ENCODE measurements around the gene MTMR10. TPM values are rescaled to one million over a fixed set of nuclear protein-coding genes. Genes with fewer than 3 reads are reported as not detected.
A peak's percentile ranks its signal among the peaks of the same experiment; 100 is the strongest.

The MTMR10 gene
- total RNA-seq, 1 experiment from 2014 or later = 19.5 TPM

DNA sequence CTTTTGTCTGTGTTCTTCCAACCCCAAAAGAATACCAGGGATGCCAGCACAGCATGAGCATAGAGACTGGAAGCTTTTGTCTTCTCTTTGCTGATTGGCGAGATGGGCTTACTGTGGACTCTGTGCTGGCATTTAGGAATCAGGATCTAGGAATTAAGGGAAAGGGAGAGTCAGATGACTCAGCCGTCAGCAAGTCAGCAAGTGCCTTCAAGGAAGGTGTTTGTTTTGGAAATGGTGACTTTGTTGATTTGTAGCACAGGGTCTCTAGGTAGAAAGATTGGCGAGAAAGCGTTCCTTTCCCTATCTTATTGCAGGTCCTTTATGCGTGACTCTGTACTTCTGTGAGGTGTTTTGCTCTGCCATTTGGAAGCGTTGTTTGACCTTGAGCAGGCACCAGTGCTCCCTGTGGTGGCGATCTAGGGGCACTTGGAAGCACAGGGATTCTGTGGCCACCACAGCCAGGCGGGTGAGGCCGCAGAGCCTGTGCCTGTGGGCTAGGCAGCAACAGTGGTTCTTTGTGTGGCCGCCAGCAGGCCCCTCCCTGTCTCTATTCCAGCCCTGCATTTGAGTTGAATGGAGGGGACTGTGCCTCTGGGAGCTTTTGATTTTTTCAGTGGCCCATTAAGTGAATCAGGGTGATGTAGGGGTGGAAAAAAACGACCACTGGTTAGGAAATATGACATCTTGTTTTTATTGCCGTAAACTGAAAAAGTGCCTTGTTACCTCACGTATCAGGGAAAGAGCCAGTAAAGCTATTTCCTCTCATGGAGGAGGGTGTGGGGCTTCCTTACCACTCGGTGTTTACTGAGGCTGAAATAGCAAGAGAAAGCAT, 68.7 kb downstream of the MTMR10 start:
- DNase-seq (ENCODE audit: low read depth, low spot score) = no peak
- no peak overlapping the region for H3K4me3 ChIP-seq (ENCODE audit: low read depth in 2 of 2, low read length in 2 of 2)
- intact Hi-C loops (cut with micrococcal nuclease; ENCODE audit: unreplicated experiment) = no loop called here
- CTCF ChIA-PET = no interaction called here
- H3K27me3 ChIP-seq (ENCODE audit: control insufficient read depth, insufficient read depth, low read length) = no peaks in the 10 kb centered on the region
- TF ChIP-seq TCF7L2 (IDR thresholded peaks at IDR 0.05; ENCODE audit: low read depth, low read length) (no peak), SIN3A (IDR thresholded peaks at IDR 0.05; ENCODE audit: borderline replicate concordance, insufficient read depth, low read depth, low read length) (no peak), POLR2AphosphoS5 (IDR thresholded peaks at IDR 0.05; ENCODE audit: low read depth, low read length) (no peak)
- TF ChIP-seq, protein P1, sequence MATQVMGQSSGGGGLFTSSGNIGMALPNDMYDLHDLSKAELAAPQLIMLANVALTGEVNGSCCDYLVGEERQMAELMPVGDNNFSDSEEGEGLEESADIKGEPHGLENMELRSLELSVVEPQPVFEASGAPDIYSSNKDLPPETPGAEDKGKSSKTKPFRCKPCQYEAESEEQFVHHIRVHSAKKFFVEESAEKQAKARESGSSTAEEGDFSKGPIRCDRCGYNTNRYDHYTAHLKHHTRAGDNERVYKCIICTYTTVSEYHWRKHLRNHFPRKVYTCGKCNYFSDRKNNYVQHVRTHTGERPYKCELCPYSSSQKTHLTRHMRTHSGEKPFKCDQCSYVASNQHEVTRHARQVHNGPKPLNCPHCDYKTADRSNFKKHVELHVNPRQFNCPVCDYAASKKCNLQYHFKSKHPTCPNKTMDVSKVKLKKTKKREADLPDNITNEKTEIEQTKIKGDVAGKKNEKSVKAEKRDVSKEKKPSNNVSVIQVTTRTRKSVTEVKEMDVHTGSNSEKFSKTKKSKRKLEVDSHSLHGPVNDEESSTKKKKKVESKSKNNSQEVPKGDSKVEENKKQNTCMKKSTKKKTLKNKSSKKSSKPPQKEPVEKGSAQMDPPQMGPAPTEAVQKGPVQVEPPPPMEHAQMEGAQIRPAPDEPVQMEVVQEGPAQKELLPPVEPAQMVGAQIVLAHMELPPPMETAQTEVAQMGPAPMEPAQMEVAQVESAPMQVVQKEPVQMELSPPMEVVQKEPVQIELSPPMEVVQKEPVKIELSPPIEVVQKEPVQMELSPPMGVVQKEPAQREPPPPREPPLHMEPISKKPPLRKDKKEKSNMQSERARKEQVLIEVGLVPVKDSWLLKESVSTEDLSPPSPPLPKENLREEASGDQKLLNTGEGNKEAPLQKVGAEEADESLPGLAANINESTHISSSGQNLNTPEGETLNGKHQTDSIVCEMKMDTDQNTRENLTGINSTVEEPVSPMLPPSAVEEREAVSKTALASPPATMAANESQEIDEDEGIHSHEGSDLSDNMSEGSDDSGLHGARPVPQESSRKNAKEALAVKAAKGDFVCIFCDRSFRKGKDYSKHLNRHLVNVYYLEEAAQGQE (IDR thresholded peaks at IDR 0.05; ENCODE audit: insufficient read depth in 1 of 2, low read depth in 2 of 2, low read length in 1 of 2) = no peak
- TF ChIP-seq, protein P2, sequence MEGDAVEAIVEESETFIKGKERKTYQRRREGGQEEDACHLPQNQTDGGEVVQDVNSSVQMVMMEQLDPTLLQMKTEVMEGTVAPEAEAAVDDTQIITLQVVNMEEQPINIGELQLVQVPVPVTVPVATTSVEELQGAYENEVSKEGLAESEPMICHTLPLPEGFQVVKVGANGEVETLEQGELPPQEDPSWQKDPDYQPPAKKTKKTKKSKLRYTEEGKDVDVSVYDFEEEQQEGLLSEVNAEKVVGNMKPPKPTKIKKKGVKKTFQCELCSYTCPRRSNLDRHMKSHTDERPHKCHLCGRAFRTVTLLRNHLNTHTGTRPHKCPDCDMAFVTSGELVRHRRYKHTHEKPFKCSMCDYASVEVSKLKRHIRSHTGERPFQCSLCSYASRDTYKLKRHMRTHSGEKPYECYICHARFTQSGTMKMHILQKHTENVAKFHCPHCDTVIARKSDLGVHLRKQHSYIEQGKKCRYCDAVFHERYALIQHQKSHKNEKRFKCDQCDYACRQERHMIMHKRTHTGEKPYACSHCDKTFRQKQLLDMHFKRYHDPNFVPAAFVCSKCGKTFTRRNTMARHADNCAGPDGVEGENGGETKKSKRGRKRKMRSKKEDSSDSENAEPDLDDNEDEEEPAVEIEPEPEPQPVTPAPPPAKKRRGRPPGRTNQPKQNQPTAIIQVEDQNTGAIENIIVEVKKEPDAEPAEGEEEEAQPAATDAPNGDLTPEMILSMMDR (IDR thresholded peaks at IDR 0.05) = no peak
- POLR2A ChIA-PET = no interaction called here
- H3K4me1 ChIP-seq (ENCODE audit: control insufficient read depth, insufficient read depth, low read length) = no peaks in the 10 kb centered on the region
- in situ Hi-C loops (cut with HindIII; ENCODE audit: low pct_unique_long_range_greater_than_20kb, low sequenced_read_pairs) = no loop called here
- no TSS peak for BruUV-seq (replicated peaks)
- ATAC-seq = no peak
- no peaks in the 10 kb centered on the region for H3K9me3 ChIP-seq (ENCODE audit: control insufficient read depth, insufficient read depth, low read depth, low read length)
- H3K36me3 ChIP-seq (ENCODE audit: control insufficient read depth, insufficient read depth, low read length) = no peaks in the 10 kb centered on the region; the same call in 1 of the 2 replicates
- no peak overlapping the region for H3K27ac ChIP-seq (ENCODE audit: low read length)

DNA sequence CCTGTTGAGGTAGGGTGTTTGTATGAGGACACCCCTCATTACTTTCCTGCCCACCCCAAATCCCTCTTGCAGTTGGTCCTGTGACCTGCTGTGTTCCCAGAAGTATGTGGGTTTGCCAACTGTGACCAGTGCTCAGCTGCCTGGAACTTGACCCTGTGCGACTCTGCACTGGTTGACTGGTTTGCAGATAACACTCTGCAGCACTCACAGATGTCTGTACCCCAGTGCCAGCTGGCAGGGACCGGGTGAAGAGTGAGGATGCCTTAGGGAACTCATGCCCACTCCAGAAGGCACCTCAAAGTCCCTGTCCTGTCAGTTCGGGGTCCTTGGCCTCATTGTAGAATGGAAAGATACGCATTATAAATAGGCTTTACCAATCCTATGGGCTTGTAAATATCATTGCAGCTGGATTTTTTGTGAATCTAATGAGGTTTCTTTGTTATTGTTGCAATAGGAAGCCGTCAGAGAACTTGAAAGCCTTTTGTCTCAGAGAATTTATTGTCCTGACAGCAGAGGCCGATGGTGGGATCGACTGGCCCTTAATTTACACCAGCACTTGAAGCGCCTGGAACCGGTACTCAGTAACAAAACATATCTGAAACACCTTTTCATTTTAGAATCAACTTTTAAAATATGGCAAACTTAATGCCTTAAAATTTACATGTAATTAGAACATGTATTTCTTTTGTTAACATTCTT, 69.5 kb downstream of the MTMR10 start:
- no peak for TF ChIP-seq SIN3A (IDR thresholded peaks at IDR 0.05; ENCODE audit: borderline replicate concordance, insufficient read depth, low read depth, low read length)
- TF ChIP-seq, protein P1 (IDR thresholded peaks at IDR 0.05; ENCODE audit: insufficient read depth in 1 of 2, low read depth in 2 of 2, low read length in 1 of 2) = no peak
- no peak for TF ChIP-seq TCF7L2 (IDR thresholded peaks at IDR 0.05; ENCODE audit: low read depth, low read length)
- no peak for TF ChIP-seq POLR2AphosphoS5 (IDR thresholded peaks at IDR 0.05; ENCODE audit: low read depth, low read length)
- TF ChIP-seq, protein P2 (IDR thresholded peaks at IDR 0.05) = no peak
- in situ Hi-C loops (cut with HindIII; ENCODE audit: low pct_unique_long_range_greater_than_20kb, low sequenced_read_pairs) = no loop called here

More for the DNA sequence above, 69.5 kb downstream of the MTMR10 start:
- ChIA-PET POLR2A (no interaction called here), CTCF (no interaction called here)
- Histone ChIP-seq H3K27me3 (ENCODE audit: control insufficient read depth, insufficient read depth, low read length) (no peaks in the 10 kb centered on the region), H3K4me1 (ENCODE audit: control insufficient read depth, insufficient read depth, low read length) (no peaks in the 10 kb centered on the region), H3K27ac (ENCODE audit: low read length) (no peak overlapping the region), H3K4me3 (ENCODE audit: low read depth in 2 of 2, low read length in 2 of 2) (no peak overlapping the region), H3K36me3 (ENCODE audit: control insufficient read depth, insufficient read depth, low read length) (no peaks in the 10 kb centered on the region; the same call in 1 of the 2 replicates), H3K9me3 (ENCODE audit: control insufficient read depth, insufficient read depth, low read depth, low read length) (no peaks in the 10 kb centered on the region)
- no peak for DNase-seq (ENCODE audit: low read depth, low spot score)
- intact Hi-C loops (cut with micrococcal nuclease; ENCODE audit: unreplicated experiment) = no loop called here
- no TSS peak for BruUV-seq (replicated peaks)
- 0 out of 2 replicates have a peak, but pooled peaks have one; percentile 48 for ATAC-seq

Data from Panc1 (cell line).